ENCODE results near the gene ADGRV1.

DNA sequence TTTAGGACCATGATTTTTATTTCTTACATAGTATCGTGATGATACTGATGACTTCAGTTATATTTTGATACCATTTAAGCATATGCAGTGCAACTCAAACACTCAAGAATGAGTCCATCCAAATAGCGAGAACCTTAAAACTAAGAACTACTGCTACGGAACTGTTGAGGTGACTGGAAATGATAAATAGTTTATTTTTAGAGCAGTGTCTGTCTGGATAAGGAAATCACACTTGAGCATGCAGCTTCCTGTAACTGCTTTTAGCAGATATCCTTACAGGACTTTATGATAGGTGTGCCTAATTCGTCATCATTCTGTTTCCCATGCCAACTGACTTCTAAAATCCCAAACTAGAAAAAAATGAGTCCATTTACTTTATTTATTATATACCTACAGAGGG, 85.5 kb downstream of the ADGRV1 start:
- TF ChIP-seq, protein P1, sequence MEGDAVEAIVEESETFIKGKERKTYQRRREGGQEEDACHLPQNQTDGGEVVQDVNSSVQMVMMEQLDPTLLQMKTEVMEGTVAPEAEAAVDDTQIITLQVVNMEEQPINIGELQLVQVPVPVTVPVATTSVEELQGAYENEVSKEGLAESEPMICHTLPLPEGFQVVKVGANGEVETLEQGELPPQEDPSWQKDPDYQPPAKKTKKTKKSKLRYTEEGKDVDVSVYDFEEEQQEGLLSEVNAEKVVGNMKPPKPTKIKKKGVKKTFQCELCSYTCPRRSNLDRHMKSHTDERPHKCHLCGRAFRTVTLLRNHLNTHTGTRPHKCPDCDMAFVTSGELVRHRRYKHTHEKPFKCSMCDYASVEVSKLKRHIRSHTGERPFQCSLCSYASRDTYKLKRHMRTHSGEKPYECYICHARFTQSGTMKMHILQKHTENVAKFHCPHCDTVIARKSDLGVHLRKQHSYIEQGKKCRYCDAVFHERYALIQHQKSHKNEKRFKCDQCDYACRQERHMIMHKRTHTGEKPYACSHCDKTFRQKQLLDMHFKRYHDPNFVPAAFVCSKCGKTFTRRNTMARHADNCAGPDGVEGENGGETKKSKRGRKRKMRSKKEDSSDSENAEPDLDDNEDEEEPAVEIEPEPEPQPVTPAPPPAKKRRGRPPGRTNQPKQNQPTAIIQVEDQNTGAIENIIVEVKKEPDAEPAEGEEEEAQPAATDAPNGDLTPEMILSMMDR (IDR thresholded peaks at IDR 0.05) = no peak
- TF ChIP-seq EP300 (IDR thresholded peaks at IDR 0.05) = no peak
